OCI-LY1 (cell line): ENCODE measurements around the gene TRABD2B.

ENCODE experiments used
- CTCF ChIP-seq: fragments of 200-600 bp; sonication (generic), shearing (Covaris generic); IDR thresholded peaks from 2 replicates; pipeline ENCODE4 v1.5.1; 2017; ENCODE audit warnings: mild to moderate bottlenecking, antibody characterized with exemption, low read length, moderate library complexity, mixed read lengths
- EZH2 ChIP-seq: fragments of 200-600 bp; sonication (generic), shearing (Covaris generic); IDR thresholded peaks from 2 replicates; pipeline ENCODE4 v1.8.0; 2017; ENCODE audit warnings: borderline replicate concordance, mixed run types, mild to moderate bottlenecking, antibody characterized with exemption, low read length, moderate library complexity, mixed read lengths

- TF ChIP-seq CTCF (no peak), EZH2 (no peak)
These were observed 25.6 kb downstream of the TRABD2B start for GRCh38 chr1:47971385-47972160.
